ENCODE measurements around the gene ZNF681. TPM values are rescaled to one million over a fixed set of nuclear protein-coding genes. Genes with fewer than 3 reads are reported as not detected.
"Not testable (repeated sequence)": the region's sequence is repeated elsewhere in the genome, so short reads cannot be mapped to it uniquely, and the experiment has no call there.

Gene ZNF681
- polyA plus RNA-seq, 4 donors, result 0.45 to 6.0 (median 0.66) TPM; not detected in 1

DNA sequence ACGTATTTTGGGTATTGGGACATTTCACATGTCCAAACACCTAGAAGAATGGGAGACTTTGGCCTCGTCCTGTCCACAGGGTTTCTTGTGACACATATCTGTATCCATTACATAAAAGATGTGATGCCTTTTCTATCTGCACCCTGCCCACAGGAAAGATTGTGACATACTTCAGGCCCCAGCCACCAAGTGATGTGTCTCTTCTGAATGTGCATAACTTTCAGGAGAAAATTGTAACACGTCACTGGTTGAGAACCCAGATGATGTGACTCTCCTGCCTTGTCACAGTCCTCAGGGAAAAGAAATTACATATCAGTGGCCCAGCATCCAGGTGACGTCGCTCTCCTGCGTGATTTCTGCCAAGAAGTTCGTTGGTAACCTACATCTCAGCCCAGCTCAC, 21.0 kb upstream of the ZNF681 start:
- no peaks in the 10 kb centered on the region for H3K27me3 ChIP-seq (ENCODE audit: control insufficient read depth in 3 of 3, insufficient read depth in 3 of 3, low read length in 3 of 3)
- H3K4me3 ChIP-seq (ENCODE audit: low read depth in 1 of 3, low read length in 3 of 3), result no peak overlapping the region
- peaks cover 0 to 4% (median 0%) of the 10 kb centered on the region in 3 donors for H3K36me3 ChIP-seq (ENCODE audit: control insufficient read depth in 3 of 3, insufficient read depth in 2 of 3, low read depth in 1 of 3, low read length in 3 of 3)
- no peak overlapping the region for H3K27ac ChIP-seq (ENCODE audit: low read depth in 1 of 3, low read length in 2 of 3)
- H3K9me3 ChIP-seq (ENCODE audit: control insufficient read depth in 2 of 2, insufficient read depth in 1 of 2, low read depth in 1 of 2, low read length in 1 of 2), result peaks cover 2 to 3% of the 10 kb centered on the region in 2 donors
- DNase-seq (no peak), FAIRE-seq (no peak)
- no peaks in the 10 kb centered on the region for H3K4me1 ChIP-seq (ENCODE audit: control insufficient read depth in 3 of 3, insufficient read depth in 2 of 3, low read depth in 1 of 3, low read length in 2 of 3)
- 90 to 95% (median 94%) methylated on average over 7 of the region's 7 CpGs for WGBS, 3 donors

GRCh38 chr19:23778566-23778965, 19.9 kb upstream of the ZNF681 start:
- no peak overlapping the region for H3K4me3 ChIP-seq (ENCODE audit: low read depth in 1 of 3, low read length in 3 of 3)
- FAIRE-seq (no peak), DNase-seq (no peak)
- no peak overlapping the region for H3K27ac ChIP-seq (ENCODE audit: low read depth in 1 of 3, low read length in 2 of 3)
- H3K36me3 ChIP-seq (ENCODE audit: control insufficient read depth in 3 of 3, insufficient read depth in 2 of 3, low read depth in 1 of 3, low read length in 3 of 3), result peaks cover 0 to 4% (median 0%) of the 10 kb centered on the region in 3 donors
- H3K27me3 ChIP-seq (ENCODE audit: control insufficient read depth in 3 of 3, insufficient read depth in 3 of 3, low read length in 3 of 3), result no peaks in the 10 kb centered on the region
- no peaks in the 10 kb centered on the region for H3K4me1 ChIP-seq (ENCODE audit: control insufficient read depth in 3 of 3, insufficient read depth in 2 of 3, low read depth in 1 of 3, low read length in 2 of 3)
- peaks cover 2 to 3% of the 10 kb centered on the region in 2 donors for H3K9me3 ChIP-seq (ENCODE audit: control insufficient read depth in 2 of 2, insufficient read depth in 1 of 2, low read depth in 1 of 2, low read length in 1 of 2)
- 95 to 97% (median 95%) methylated on average over 5 of the region's 5 CpGs for WGBS, 3 donors

DNA sequence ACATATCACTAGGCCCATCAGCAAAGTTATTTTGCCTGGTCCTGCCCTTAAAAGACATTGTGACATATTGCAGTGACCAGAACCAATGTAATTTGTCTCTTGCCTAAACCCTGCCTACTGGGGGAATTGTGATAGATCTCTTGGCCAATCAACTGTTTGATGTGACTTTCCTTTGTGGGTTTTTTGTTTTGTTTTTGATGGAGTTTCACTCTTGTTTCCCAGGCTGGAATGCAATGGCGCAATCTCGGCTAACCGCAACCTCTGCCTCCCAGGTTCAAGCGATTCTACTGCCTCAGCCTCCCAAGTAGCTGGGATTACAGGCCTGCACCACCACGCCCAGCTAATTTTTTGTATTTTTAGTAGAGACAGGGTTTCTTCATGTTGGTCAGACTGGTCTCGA, 19.3 kb upstream of the ZNF681 start:
- DNase-seq, result not testable (repeated sequence)

DNA sequence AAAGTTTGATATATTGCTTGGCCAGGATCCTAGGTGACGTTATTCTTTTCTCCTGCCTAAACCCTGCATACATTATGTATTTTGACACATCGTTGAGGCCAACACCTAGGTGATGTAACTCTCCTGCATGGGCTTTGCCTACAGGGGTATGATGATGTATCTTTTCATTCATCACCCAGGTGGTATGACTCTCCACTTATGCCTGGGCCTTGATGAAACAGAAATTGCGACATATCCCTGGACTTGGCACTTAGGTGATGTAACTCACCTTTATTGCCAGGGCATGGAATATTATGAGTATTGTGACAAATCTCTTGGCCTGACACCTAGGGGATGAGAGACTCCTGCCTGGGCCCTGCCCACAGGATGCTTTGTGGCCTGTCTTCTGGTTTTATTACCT, 18.5 kb upstream of the ZNF681 start:
- DNase-seq, result no peak
- Histone ChIP-seq H3K36me3 (ENCODE audit: control insufficient read depth in 3 of 3, insufficient read depth in 2 of 3, low read depth in 1 of 3, low read length in 3 of 3) (peaks cover 0 to 4% (median 0%) of the 10 kb centered on the region in 3 donors), H3K27me3 (ENCODE audit: control insufficient read depth in 3 of 3, insufficient read depth in 3 of 3, low read length in 3 of 3) (no peaks in the 10 kb centered on the region), H3K27ac (ENCODE audit: low read depth in 1 of 3, low read length in 2 of 3) (no peak overlapping the region), H3K4me1 (ENCODE audit: control insufficient read depth in 3 of 3, insufficient read depth in 2 of 3, low read depth in 1 of 3, low read length in 2 of 3) (no peaks in the 10 kb centered on the region), H3K9me3 (ENCODE audit: control insufficient read depth in 2 of 2, insufficient read depth in 1 of 2, low read depth in 1 of 2, low read length in 1 of 2) (peaks cover 2 to 3% of the 10 kb centered on the region in 2 donors), H3K4me3 (ENCODE audit: low read depth in 1 of 3, low read length in 3 of 3) (no peak overlapping the region)
- no peak for FAIRE-seq
- WGBS, 3 donors, result 55 to 64% (median 59%) methylated on average over 3 of the region's 3 CpGs

More for the DNA sequence above, 19.3 kb upstream of the ZNF681 start:
- 90 to 98% (median 94%) methylated on average over 6 of the region's 6 CpGs for WGBS, 3 donors
- not testable (repeated sequence) for H3K4me3 ChIP-seq (ENCODE audit: low read depth in 1 of 3, low read length in 3 of 3); H3K4me1 ChIP-seq (ENCODE audit: control insufficient read depth in 3 of 3, insufficient read depth in 2 of 3, low read depth in 1 of 3, low read length in 2 of 3); H3K36me3 ChIP-seq (ENCODE audit: control insufficient read depth in 3 of 3, insufficient read depth in 2 of 3, low read depth in 1 of 3, low read length in 3 of 3); H3K9me3 ChIP-seq (ENCODE audit: control insufficient read depth in 2 of 2, insufficient read depth in 1 of 2, low read depth in 1 of 2, low read length in 1 of 2); H3K27me3 ChIP-seq (ENCODE audit: control insufficient read depth in 3 of 3, insufficient read depth in 3 of 3, low read length in 3 of 3); FAIRE-seq; H3K27ac ChIP-seq (ENCODE audit: low read depth in 1 of 3, low read length in 2 of 3)

DNA sequence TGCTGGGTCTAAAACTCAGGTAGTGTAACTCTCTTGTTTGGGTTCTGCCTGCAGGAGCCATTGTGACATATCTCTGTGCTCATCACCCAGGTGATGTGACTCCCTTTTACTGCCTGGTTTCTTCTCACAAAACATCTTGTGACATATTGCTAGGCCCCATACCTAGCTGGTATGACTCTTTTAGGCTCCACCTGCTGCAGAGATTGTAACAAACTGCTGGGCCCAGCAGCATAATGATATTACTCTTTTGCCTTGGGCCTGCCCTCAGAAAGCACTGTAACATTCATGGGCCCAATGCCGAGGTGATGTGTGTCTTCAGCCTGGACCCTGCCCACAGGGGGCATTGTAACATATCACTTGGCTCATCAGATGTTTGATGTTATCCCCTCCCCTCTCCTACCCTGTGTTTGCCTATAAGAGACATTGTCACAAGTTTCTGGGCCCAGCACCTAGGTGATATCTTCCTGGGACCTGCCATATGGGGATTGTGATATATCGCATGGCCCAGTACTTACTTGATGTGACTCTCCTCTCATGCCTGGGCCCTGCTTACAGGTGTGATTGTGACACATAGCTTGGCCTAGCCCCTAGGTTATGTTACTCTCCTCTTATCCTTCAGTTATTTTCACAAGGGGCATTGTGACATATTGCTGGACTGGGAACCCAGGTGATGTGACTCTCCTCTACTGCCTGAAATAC, 18.0 kb upstream of the ZNF681 start:
- H3K27ac ChIP-seq (ENCODE audit: low read depth in 1 of 3, low read length in 2 of 3), result no peak overlapping the region
- peaks cover 0 to 4% (median 0%) of the 10 kb centered on the region in 3 donors for H3K36me3 ChIP-seq (ENCODE audit: control insufficient read depth in 3 of 3, insufficient read depth in 2 of 3, low read depth in 1 of 3, low read length in 3 of 3)
- DNase-seq (no peak), FAIRE-seq (no peak)
- H3K4me3 ChIP-seq (ENCODE audit: low read depth in 1 of 3, low read length in 3 of 3), result no peak overlapping the region
- H3K4me1 ChIP-seq (ENCODE audit: control insufficient read depth in 3 of 3, insufficient read depth in 2 of 3, low read depth in 1 of 3, low read length in 2 of 3), result no peaks in the 10 kb centered on the region
- no peaks in the 10 kb centered on the region for H3K27me3 ChIP-seq (ENCODE audit: control insufficient read depth in 3 of 3, insufficient read depth in 3 of 3, low read length in 3 of 3)
- WGBS, 3 donors, result 91 to 97% (median 92%) methylated on average over 2 of the region's 2 CpGs
- peaks cover 2 to 3% of the 10 kb centered on the region in 2 donors for H3K9me3 ChIP-seq (ENCODE audit: control insufficient read depth in 2 of 2, insufficient read depth in 1 of 2, low read depth in 1 of 2, low read length in 1 of 2)

- Histone ChIP-seq H3K27me3 (ENCODE audit: control insufficient read depth in 3 of 3, insufficient read depth in 3 of 3, low read length in 3 of 3) (no peaks in the 10 kb centered on the region), H3K4me3 (ENCODE audit: low read depth in 1 of 3, low read length in 3 of 3) (no peak overlapping the region), H3K27ac (ENCODE audit: low read depth in 1 of 3, low read length in 2 of 3) (peak overlapping the region in 1 of 3 donors; percentile 45), H3K4me1 (ENCODE audit: control insufficient read depth in 3 of 3, insufficient read depth in 2 of 3, low read depth in 1 of 3, low read length in 2 of 3) (no peaks in the 10 kb centered on the region), H3K9me3 (ENCODE audit: control insufficient read depth in 2 of 2, insufficient read depth in 1 of 2, low read depth in 1 of 2, low read length in 1 of 2) (no peaks in the 10 kb centered on the region), H3K36me3 (ENCODE audit: control insufficient read depth in 3 of 3, insufficient read depth in 2 of 3, low read depth in 1 of 3, low read length in 3 of 3) (peaks cover 0 to 4% (median 0%) of the 10 kb centered on the region in 3 donors)
- DNase-seq (peak in 1 of 2 donors; percentile 55), FAIRE-seq (no peak)
These were observed 15.9 kb upstream of the ZNF681 start for GRCh38 chr19:23774524-23774971.

DNA sequence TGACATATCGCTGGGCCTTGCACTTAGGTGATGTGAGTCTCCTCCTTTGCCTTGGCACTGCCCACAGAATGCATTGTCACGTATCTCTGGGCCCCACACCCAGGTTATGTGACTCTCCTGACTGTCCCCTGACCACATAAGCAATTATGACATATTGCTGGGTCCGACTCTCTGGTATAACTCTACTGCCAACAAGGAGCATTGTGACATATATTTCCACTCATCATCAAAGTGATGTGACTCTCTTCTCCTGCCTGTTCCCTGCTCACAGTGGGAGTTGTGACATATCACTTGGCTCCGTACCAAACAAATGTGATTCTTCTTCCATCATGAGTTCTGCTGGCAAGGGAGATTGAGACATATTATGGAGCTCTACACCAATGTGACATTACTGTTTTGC, 15.4 kb upstream of the ZNF681 start:
- Histone ChIP-seq H3K9me3 (ENCODE audit: control insufficient read depth in 2 of 2, insufficient read depth in 1 of 2, low read depth in 1 of 2, low read length in 1 of 2) (no peaks in the 10 kb centered on the region), H3K4me1 (ENCODE audit: control insufficient read depth in 3 of 3, insufficient read depth in 2 of 3, low read depth in 1 of 3, low read length in 2 of 3) (no peaks in the 10 kb centered on the region), H3K27me3 (ENCODE audit: control insufficient read depth in 3 of 3, insufficient read depth in 3 of 3, low read length in 3 of 3) (no peaks in the 10 kb centered on the region), H3K4me3 (ENCODE audit: low read depth in 1 of 3, low read length in 3 of 3) (no peak overlapping the region), H3K36me3 (ENCODE audit: control insufficient read depth in 3 of 3, insufficient read depth in 2 of 3, low read depth in 1 of 3, low read length in 3 of 3) (peaks cover 0 to 4% (median 0%) of the 10 kb centered on the region in 3 donors), H3K27ac (ENCODE audit: low read depth in 1 of 3, low read length in 2 of 3) (no peak overlapping the region)
- DNase-seq (no peak), FAIRE-seq (no peak)
- WGBS, 3 donors, result 56 to 69% (median 61%) methylated on average over 4 of the region's 4 CpGs

- Histone ChIP-seq H3K36me3 (ENCODE audit: control insufficient read depth in 3 of 3, insufficient read depth in 2 of 3, low read depth in 1 of 3, low read length in 3 of 3) (peaks cover 0 to 4% (median 0%) of the 10 kb centered on the region in 3 donors), H3K4me1 (ENCODE audit: control insufficient read depth in 3 of 3, insufficient read depth in 2 of 3, low read depth in 1 of 3, low read length in 2 of 3) (no peaks in the 10 kb centered on the region), H3K9me3 (ENCODE audit: control insufficient read depth in 2 of 2, insufficient read depth in 1 of 2, low read depth in 1 of 2, low read length in 1 of 2) (no peaks in the 10 kb centered on the region), H3K27me3 (ENCODE audit: control insufficient read depth in 3 of 3, insufficient read depth in 3 of 3, low read length in 3 of 3) (no peaks in the 10 kb centered on the region), H3K27ac (ENCODE audit: low read depth in 1 of 3, low read length in 2 of 3) (no peak overlapping the region), H3K4me3 (ENCODE audit: low read depth in 1 of 3, low read length in 3 of 3) (no peak overlapping the region)
- 61 to 80% (median 80%) methylated on average over 2 of the region's 2 CpGs for WGBS, 3 donors
- FAIRE-seq, result no peak
- DNase-seq, result no peak
These were observed 14.0 kb upstream of the ZNF681 start for GRCh38 chr19:23772675-23773063.
